Measurements from ENCODE around the gene DRAP1. TPM values are rescaled to one million over a fixed set of nuclear protein-coding genes. Genes with fewer than 3 reads are reported as not detected.

Gene DRAP1
- total RNA-seq, 5 donors from 2014 or later (not counting 1 experiment from before 2014, with no cell fraction given) = 56.3 to 122 (median 107) TPM

GRCh38 chr11:65900125-65900898, 18.9 kb upstream of the DRAP1 start, which contains the start of gene FOSL1:
TSS of gene FOSL1 (minus strand) at chr11:65900388. CDS start at chr11:65900339, 49 bp downstream.
- Histone ChIP-seq H3K4me3 (ENCODE audit: control insufficient read depth in 1 of 2, extremely low read depth in 1 of 2, low read length in 1 of 2) (peak within 1 kb of the TSS; percentile 39 to 65), H3K4me1 (ENCODE audit: control insufficient read depth in 1 of 2, extremely low read depth in 1 of 2, insufficient read depth in 2 of 2, low read length in 2 of 2) (peaks cover 7 to 33% of the 10 kb centered on the region in 2 experiments), H3K36me3 (ENCODE audit: control insufficient read depth in 2 of 2, extremely low read depth in 1 of 2, insufficient read depth in 1 of 2, low read length in 1 of 2) (no peaks in the 10 kb centered on the region), H3K9me3 (no peaks in the 10 kb centered on the region), H3K27ac (ENCODE audit: low read length) (peak within 1 kb of the TSS; percentile 47), H3K27me3 (replicated peaks in 1 of 2; ENCODE audit: control insufficient read depth in 2 of 2, extremely low read depth in 1 of 2, insufficient read depth in 2 of 2, low read length in 1 of 2) (peaks cover 0 to 34% of the 10 kb centered on the region in 2 experiments)
- WGBS (ENCODE audit: insufficient coverage) = under 1% methylated on average over 72 of the region's 80 CpGs
- Mint-ChIP-seq H3K4me3 (peak within 1 kb of the TSS; percentile 61 to 74 (median 64)), H3K36me3 (no peaks in the 10 kb centered on the region), H3K27me3 (peaks cover 0 to 3% of the 10 kb centered on the region in 2 donors), H3K4me1 (peaks cover 5 to 19% (median 6%) of the 10 kb centered on the region in 3 donors), H3K9me3 (no peaks in the 10 kb centered on the region), H3K27ac (peak within 1 kb of the TSS in 1 of 2 donors; percentile 76)
- DNase-seq = peak; percentile 64 to 96 (median 89)
- ChIA-PET CTCF (interaction anchor here (0.6 to 2.6 kb wide), 4 partner anchors 9 to 480 kb away, joined by 4 to 22 read pairs (median 13); partner anchors contain the start of genes CCDC85B (in 1 of the 2) and FIBP (in 1 of the 2)), POLR2A (interaction anchor here (0.5 to 1.8 kb wide), 6 partner anchors 8 to 395 kb away, joined by 3 to 13 read pairs (median 5); partner anchors contain the start of gene CCDC85B (in 1 of the 2))
- ATAC-seq (replicated peaks in 1 of 4) = peak; percentile 91 to 97 (median 94)

- no peaks in the 10 kb centered on the region for H3K9me3 ChIP-seq
- peak overlapping the region; percentile 47 for H3K27ac ChIP-seq (ENCODE audit: low read length)
- no CpG with 5 or more reads among the region's 11 CpGs for WGBS (ENCODE audit: insufficient coverage)
- Mint-ChIP-seq H3K36me3 (no peaks in the 10 kb centered on the region), H3K27ac (peak overlapping the region in 1 of 2 donors; percentile 76), H3K4me3 (peak overlapping the region; percentile 61 to 74 (median 64)), H3K9me3 (no peaks in the 10 kb centered on the region), H3K4me1 (peaks cover 5 to 16% (median 6%) of the 10 kb centered on the region in 3 donors), H3K27me3 (peaks cover 0 to 3% of the 10 kb centered on the region in 2 donors)
- peaks cover 0 to 34% of the 10 kb centered on the region in 2 experiments for H3K27me3 ChIP-seq (replicated peaks in 1 of 2; ENCODE audit: control insufficient read depth in 2 of 2, extremely low read depth in 1 of 2, insufficient read depth in 2 of 2, low read length in 1 of 2)
- ATAC-seq (replicated peaks in 1 of 4) = no peak
- CTCF ChIA-PET = interaction anchor here (0.6 to 2.6 kb wide), 4 partner anchors 9 to 481 kb away, joined by 4 to 22 read pairs (median 13); partner anchors contain the start of genes CCDC85B (in 1 of the 2) and FIBP (in 1 of the 2)
- POLR2A ChIA-PET = interaction anchor here (0.5 to 1.8 kb wide), 6 partner anchors 9 to 395 kb away, joined by 3 to 13 read pairs (median 5); partner anchors contain the start of gene CCDC85B (in 1 of the 2)
- H3K36me3 ChIP-seq (ENCODE audit: control insufficient read depth in 2 of 2, extremely low read depth in 1 of 2, insufficient read depth in 1 of 2, low read length in 1 of 2) = no peaks in the 10 kb centered on the region
- H3K4me1 ChIP-seq (ENCODE audit: control insufficient read depth in 1 of 2, extremely low read depth in 1 of 2, insufficient read depth in 2 of 2, low read length in 2 of 2) = peaks cover 7 to 33% of the 10 kb centered on the region in 2 experiments
- peak overlapping the region in 1 of 2 donors; percentile 65 for H3K4me3 ChIP-seq (ENCODE audit: control insufficient read depth in 1 of 2, extremely low read depth in 1 of 2, low read length in 1 of 2)
- DNase-seq = no peak
Measured at GRCh38 chr11:65900899-65901180, 18.4 kb upstream of the DRAP1 start.

- no peak for DNase-seq
- Histone ChIP-seq H3K36me3 (ENCODE audit: control insufficient read depth in 2 of 2, extremely low read depth in 1 of 2, insufficient read depth in 1 of 2, low read length in 1 of 2) (no peaks in the 10 kb centered on the region), H3K4me1 (ENCODE audit: control insufficient read depth in 1 of 2, extremely low read depth in 1 of 2, insufficient read depth in 2 of 2, low read length in 2 of 2) (peaks cover 7 to 29% of the 10 kb centered on the region in 2 experiments), H3K27me3 (replicated peaks in 1 of 2; ENCODE audit: control insufficient read depth in 2 of 2, extremely low read depth in 1 of 2, insufficient read depth in 2 of 2, low read length in 1 of 2) (peaks cover 0 to 43% of the 10 kb centered on the region in 2 experiments), H3K9me3 (no peaks in the 10 kb centered on the region), H3K4me3 (ENCODE audit: control insufficient read depth in 1 of 2, extremely low read depth in 1 of 2, low read length in 1 of 2) (no peak overlapping the region), H3K27ac (ENCODE audit: low read length) (no peak overlapping the region)
- ChIA-PET CTCF (no interaction called here), POLR2A (interaction anchor here in 1 of 2 donors (0.5 kb wide), 1 partner anchor 1569 kb away, joined by 3 read pairs; no protein-coding TSS in a partner anchor)
- Mint-ChIP-seq H3K4me1 (peaks cover 5 to 14% (median 6%) of the 10 kb centered on the region in 3 donors), H3K4me3 (no peak overlapping the region), H3K36me3 (no peaks in the 10 kb centered on the region), H3K27me3 (peaks cover 0 to 4% of the 10 kb centered on the region in 2 donors), H3K9me3 (no peaks in the 10 kb centered on the region), H3K27ac (no peak overlapping the region)
- ATAC-seq (replicated peaks in 1 of 4) = no peak
- WGBS (ENCODE audit: insufficient coverage) = 13% methylated on average over 1 of the region's 5 CpGs
Measured at GRCh38 chr11:65903068-65903481, 16.2 kb upstream of the DRAP1 start.

DNA sequence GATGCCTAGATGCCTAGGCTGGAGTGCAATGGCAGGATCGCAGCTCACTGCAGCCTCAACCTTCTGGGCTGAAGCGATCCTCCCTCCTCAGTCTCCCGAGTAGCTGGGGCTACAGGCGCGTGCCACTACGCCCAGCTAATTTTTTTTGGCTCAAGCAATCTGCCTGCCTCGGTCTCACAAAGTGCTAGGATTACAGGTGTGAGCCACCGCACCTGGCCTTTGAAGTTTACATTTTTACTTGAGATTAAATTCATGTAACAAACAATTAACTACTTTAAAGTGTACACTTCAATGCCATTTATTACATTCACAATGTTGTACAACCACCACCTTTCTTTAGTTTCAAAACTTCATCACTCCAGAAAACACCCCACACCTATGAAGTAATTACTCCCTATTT, 15.5 kb upstream of the DRAP1 start:
- POLR2A ChIA-PET = no interaction called here
- no peaks in the 10 kb centered on the region for H3K36me3 ChIP-seq (ENCODE audit: control insufficient read depth in 2 of 2, extremely low read depth in 1 of 2, insufficient read depth in 1 of 2, low read length in 1 of 2)
- no peak overlapping the region for H3K4me3 ChIP-seq (ENCODE audit: control insufficient read depth in 1 of 2, extremely low read depth in 1 of 2, low read length in 1 of 2)
- peaks cover 0 to 3% of the 10 kb centered on the region in 2 donors for H3K27me3 Mint-ChIP-seq
- H3K4me1 ChIP-seq (ENCODE audit: control insufficient read depth in 1 of 2, extremely low read depth in 1 of 2, insufficient read depth in 2 of 2, low read length in 2 of 2) = peaks cover 7 to 27% of the 10 kb centered on the region in 2 experiments
- H3K27ac Mint-ChIP-seq = no peak overlapping the region
- ATAC-seq (replicated peaks in 1 of 4) (no peak), DNase-seq (no peak)
- no peak overlapping the region for H3K4me3 Mint-ChIP-seq
- H3K9me3 ChIP-seq = no peaks in the 10 kb centered on the region
- peaks cover 3 to 13% (median 5%) of the 10 kb centered on the region in 3 donors for H3K4me1 Mint-ChIP-seq
- WGBS (ENCODE audit: insufficient coverage) = 88% methylated on average over 8 of the region's 8 CpGs
- H3K36me3 Mint-ChIP-seq = no peaks in the 10 kb centered on the region
- H3K27me3 ChIP-seq (replicated peaks in 1 of 2; ENCODE audit: control insufficient read depth in 2 of 2, extremely low read depth in 1 of 2, insufficient read depth in 2 of 2, low read length in 1 of 2) = peaks cover 0 to 42% of the 10 kb centered on the region in 2 experiments
- CTCF ChIA-PET = no interaction called here
- no peak overlapping the region for H3K27ac ChIP-seq (ENCODE audit: low read length)
- no peaks in the 10 kb centered on the region for H3K9me3 Mint-ChIP-seq

GRCh38 chr11:65906602-65907001, 12.6 kb upstream of the DRAP1 start:
- Mint-ChIP-seq H3K9me3 (no peaks in the 10 kb centered on the region), H3K4me3 (no peak overlapping the region), H3K27me3 (peaks cover 1 to 4% of the 10 kb centered on the region in 2 donors), H3K36me3 (no peaks in the 10 kb centered on the region), H3K27ac (no peak overlapping the region), H3K4me1 (peaks cover 0 to 10% (median 6%) of the 10 kb centered on the region in 3 donors)
- ChIA-PET POLR2A (interaction anchor here in 1 of 2 donors (0.5 kb wide), 1 partner anchor 311 kb away, joined by 3 read pairs; the partner anchor contains the start of gene KCNK7), CTCF (interaction anchor here (0.5 to 1.5 kb wide), 2 partner anchors 16 to 101 kb away, joined by 3 to 4 read pairs; partner anchors contain the start of gene CCDC85B (in 1 of the 2))
- Histone ChIP-seq H3K27me3 (replicated peaks in 1 of 2; ENCODE audit: control insufficient read depth in 2 of 2, extremely low read depth in 1 of 2, insufficient read depth in 2 of 2, low read length in 1 of 2) (peaks cover 0 to 41% of the 10 kb centered on the region in 2 experiments), H3K36me3 (ENCODE audit: control insufficient read depth in 2 of 2, extremely low read depth in 1 of 2, insufficient read depth in 1 of 2, low read length in 1 of 2) (no peaks in the 10 kb centered on the region), H3K27ac (ENCODE audit: low read length) (no peak overlapping the region), H3K9me3 (no peaks in the 10 kb centered on the region), H3K4me1 (ENCODE audit: control insufficient read depth in 1 of 2, extremely low read depth in 1 of 2, insufficient read depth in 2 of 2, low read length in 2 of 2) (peaks cover 0 to 9% of the 10 kb centered on the region in 2 experiments), H3K4me3 (ENCODE audit: control insufficient read depth in 1 of 2, extremely low read depth in 1 of 2, low read length in 1 of 2) (no peak overlapping the region)
- no peak for ATAC-seq (replicated peaks in 1 of 4)
- WGBS (ENCODE audit: insufficient coverage) = 63% methylated on average over 1 of the region's 5 CpGs
- DNase-seq = no peak

DNA sequence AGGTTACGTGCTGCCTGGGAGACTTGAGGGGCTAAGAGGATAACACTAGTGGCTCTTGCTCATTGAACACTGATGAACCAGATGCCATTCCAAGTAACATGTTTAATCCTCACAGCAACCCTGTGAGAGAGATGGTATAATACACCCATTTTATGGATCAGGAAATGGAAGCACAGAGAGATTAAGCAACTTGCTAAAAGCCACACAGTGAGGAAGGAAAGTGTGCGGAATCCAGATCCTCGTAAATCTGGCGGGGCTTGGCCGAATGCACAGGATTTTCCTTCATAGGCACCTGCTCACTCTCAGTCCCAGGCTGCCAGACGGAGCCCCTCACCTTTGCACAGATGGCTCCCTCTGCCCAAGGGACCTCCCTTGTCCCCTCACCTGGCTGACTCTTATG, 11.3 kb upstream of the DRAP1 start:
- Histone ChIP-seq H3K27ac (ENCODE audit: low read length) (no peak overlapping the region), H3K9me3 (no peaks in the 10 kb centered on the region), H3K4me3 (ENCODE audit: control insufficient read depth in 1 of 2, extremely low read depth in 1 of 2, low read length in 1 of 2) (no peak overlapping the region), H3K27me3 (replicated peaks in 1 of 2; ENCODE audit: control insufficient read depth in 2 of 2, extremely low read depth in 1 of 2, insufficient read depth in 2 of 2, low read length in 1 of 2) (peaks cover 0 to 42% of the 10 kb centered on the region in 2 experiments), H3K4me1 (ENCODE audit: control insufficient read depth in 1 of 2, extremely low read depth in 1 of 2, insufficient read depth in 2 of 2, low read length in 2 of 2) (peaks cover 0 to 8% of the 10 kb centered on the region in 2 experiments), H3K36me3 (ENCODE audit: control insufficient read depth in 2 of 2, extremely low read depth in 1 of 2, insufficient read depth in 1 of 2, low read length in 1 of 2) (no peaks in the 10 kb centered on the region)
- no peak for ATAC-seq (replicated peaks in 1 of 4)
- Mint-ChIP-seq H3K9me3 (no peaks in the 10 kb centered on the region), H3K27me3 (peaks cover 1 to 4% of the 10 kb centered on the region in 2 donors), H3K4me3 (no peak overlapping the region), H3K36me3 (no peaks in the 10 kb centered on the region), H3K27ac (no peak overlapping the region), H3K4me1 (peaks cover 0 to 7% (median 6%) of the 10 kb centered on the region in 3 donors)
- DNase-seq = no peak
- WGBS (ENCODE audit: insufficient coverage) = 89% methylated on average over 5 of the region's 6 CpGs
- ChIA-PET CTCF (no interaction called here), POLR2A (no interaction called here)

Measured in T-cell (primary cell).